MCF 10A (cell line): ENCODE results near the gene IMMP2L. TPM values are rescaled to one million over a fixed set of nuclear protein-coding genes. Genes with fewer than 3 reads are reported as not detected.
A peak's percentile ranks its signal among the peaks of the same experiment; 100 is the strongest.

Experiments used
- BruUV-seq: library from RNA; stranded (reverse); fragments of 400-500 nt; replicated peaks from 2 replicates; lab custom pipeline; 2021; lab: Mats Ljungman, UMichigan
- CTCF ChIA-PET: fragments of 300-600 bp; sonication (Branson Sonifier 250); formaldehyde crosslinking; extraction: SDS; loops from one replicate; lab custom pipeline; 2021; ENCODE audit warnings: antibody characterized with exemption, inconsistent platforms; lab: Yijun Ruan, JAX
- POLR2A ChIA-PET: fragments of 300-600, 350-650 bp; sonication (Branson Sonifier 250); formaldehyde crosslinking; extraction: SDS; loops from one replicate; lab custom pipeline; 2020; ENCODE audit warnings: antibody characterized with exemption, inconsistent platforms; lab: Yijun Ruan, JAX
- DNase-seq: peaks from one replicate; pipeline ENCODE4 v3.0.0-alpha.2; 2018; ENCODE audit not compliant: unreplicated experiment
- H3K27ac Mint-ChIP-seq: one replicate; pipeline ENCODE4 v1.8.0; 2022; ENCODE audit warnings: mild to moderate bottlenecking, low read depth, mixed read lengths; ENCODE audit not compliant: unreplicated experiment
- H3K27me3 Mint-ChIP-seq: one replicate; pipeline ENCODE4 v1.8.0; 2022; ENCODE audit warnings: mixed read lengths; ENCODE audit not compliant: insufficient read depth, unreplicated experiment
- H3K36me3 Mint-ChIP-seq: one replicate; pipeline ENCODE4 v1.8.0; 2022; ENCODE audit warnings: mild to moderate bottlenecking, moderate library complexity, mixed read lengths; ENCODE audit not compliant: insufficient read depth, unreplicated experiment
- H3K4me1 Mint-ChIP-seq: one replicate; pipeline ENCODE4 v1.8.0; 2022; ENCODE audit warnings: mixed read lengths; ENCODE audit not compliant: insufficient read depth, unreplicated experiment
- H3K4me3 Mint-ChIP-seq: one replicate; pipeline ENCODE4 v1.8.0; 2022; ENCODE audit warnings: mild to moderate bottlenecking, moderate library complexity, mixed read lengths; ENCODE audit not compliant: unreplicated experiment
- H3K9me3 Mint-ChIP-seq: one replicate; pipeline ENCODE4 v1.8.0; 2022; ENCODE audit warnings: mixed read lengths; ENCODE audit not compliant: unreplicated experiment
- intact Hi-C: fragments of 100-400 bp; cut with micrococcal nuclease; formaldehyde crosslinking; loops from 2 replicates; pipeline ENCODE4 v1.14.1; 2022
- total RNA-seq: library from RNA; stranded (reverse); gene quantifications from 2 replicates; pipeline ENCODE4 v1.2.3, GENCODE V29; 2022
- TF ChIP-seq, protein P1 (sequence below): fragments of 200-600 bp; IDR thresholded peaks from one replicate; pipeline ENCODE4 v1.8.0; 2022; ENCODE audit warnings: antibody characterized with exemption, mild to moderate bottlenecking; ENCODE audit not compliant: unreplicated experiment

The IMMP2L gene
- total RNA-seq, 1 experiment from 2014 or later = 23.7 TPM

- CTCF ChIA-PET = interaction anchor here (0.6 to 1.2 kb wide), 9 partner anchors 47 to 640 kb away, joined by 3 to 6 read pairs (median 3); no protein-coding TSS in a partner anchor
- Mint-ChIP-seq H3K9me3 (no peaks in the 10 kb centered on the region), H3K36me3 (peaks cover 2% of the 10 kb centered on the region), H3K27me3 (no peaks in the 10 kb centered on the region), H3K4me3 (no peak within 1 kb of the TSS), H3K27ac (no peak within 1 kb of the TSS), H3K4me1 (no peaks in the 10 kb centered on the region)
- no TSS peak for BruUV-seq
- POLR2A ChIA-PET = interaction anchor here (0.7 kb wide), 1 partner anchor 650 kb away, joined by 3 read pairs; no protein-coding TSS in a partner anchor
- intact Hi-C loops = loop anchor here (1.0 to 10.0 kb wide), 2 partner anchors 395 to 1246 kb away; no protein-coding TSS in a partner anchor
- TF ChIP-seq, protein P1, sequence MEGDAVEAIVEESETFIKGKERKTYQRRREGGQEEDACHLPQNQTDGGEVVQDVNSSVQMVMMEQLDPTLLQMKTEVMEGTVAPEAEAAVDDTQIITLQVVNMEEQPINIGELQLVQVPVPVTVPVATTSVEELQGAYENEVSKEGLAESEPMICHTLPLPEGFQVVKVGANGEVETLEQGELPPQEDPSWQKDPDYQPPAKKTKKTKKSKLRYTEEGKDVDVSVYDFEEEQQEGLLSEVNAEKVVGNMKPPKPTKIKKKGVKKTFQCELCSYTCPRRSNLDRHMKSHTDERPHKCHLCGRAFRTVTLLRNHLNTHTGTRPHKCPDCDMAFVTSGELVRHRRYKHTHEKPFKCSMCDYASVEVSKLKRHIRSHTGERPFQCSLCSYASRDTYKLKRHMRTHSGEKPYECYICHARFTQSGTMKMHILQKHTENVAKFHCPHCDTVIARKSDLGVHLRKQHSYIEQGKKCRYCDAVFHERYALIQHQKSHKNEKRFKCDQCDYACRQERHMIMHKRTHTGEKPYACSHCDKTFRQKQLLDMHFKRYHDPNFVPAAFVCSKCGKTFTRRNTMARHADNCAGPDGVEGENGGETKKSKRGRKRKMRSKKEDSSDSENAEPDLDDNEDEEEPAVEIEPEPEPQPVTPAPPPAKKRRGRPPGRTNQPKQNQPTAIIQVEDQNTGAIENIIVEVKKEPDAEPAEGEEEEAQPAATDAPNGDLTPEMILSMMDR = no peak
- no peak for DNase-seq
Measured at GRCh38 chr7:111090846-111091245, 471.4 kb downstream of the IMMP2L start, which contains the start of gene LRRN3. Gene LRRN3, plus strand, starts transcription at chr7:111091127. Its CDS starts 31,646 bp downstream, at chr7:111122773.

DNA sequence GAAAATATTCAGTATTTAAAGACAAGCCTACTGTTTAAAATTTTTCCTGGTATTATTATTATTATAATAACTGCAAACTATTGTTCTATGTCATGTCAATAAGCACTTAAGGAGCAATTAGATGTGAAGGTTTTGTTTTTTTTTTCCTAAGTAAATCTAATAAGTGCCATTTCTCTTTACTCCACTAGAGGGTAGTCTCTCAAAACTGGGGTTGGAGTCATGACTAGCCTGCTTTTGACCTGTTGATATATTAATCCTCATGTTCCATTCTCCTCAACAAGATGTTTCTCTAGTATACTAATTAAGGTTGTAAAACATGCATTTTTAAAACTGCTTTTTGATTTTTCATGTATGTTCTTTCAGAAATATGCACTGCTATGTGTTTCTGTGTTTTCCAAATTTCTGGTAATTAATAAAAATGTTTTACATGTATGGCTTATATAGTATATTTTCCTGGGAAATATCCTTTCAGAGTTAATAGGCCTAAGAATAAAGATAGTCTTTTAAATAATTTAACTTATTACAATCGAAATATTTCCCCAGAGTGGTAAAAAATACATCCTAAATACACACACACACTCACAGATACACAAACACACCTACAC, 472.4 kb downstream of the IMMP2L start:
- Mint-ChIP-seq H3K4me3 (no peak overlapping the region), H3K4me1 (no peaks in the 10 kb centered on the region), H3K27ac (no peak overlapping the region), H3K9me3 (no peaks in the 10 kb centered on the region), H3K27me3 (no peaks in the 10 kb centered on the region), H3K36me3 (peaks cover 6% of the 10 kb centered on the region)
- peak; percentile 48 for DNase-seq
- CTCF ChIA-PET = interaction anchor here (0.7 to 1.2 kb wide), 9 partner anchors 48 to 1330 kb away, joined by 3 to 6 read pairs (median 4); no protein-coding TSS in a partner anchor
- TF ChIP-seq, protein P1 = peak; percentile 55
- POLR2A ChIA-PET = interaction anchor here (0.7 kb wide), 2 partner anchors 472 to 651 kb away, joined by 3 to 4 read pairs; no protein-coding TSS in a partner anchor
- BruUV-seq = no TSS peak
- intact Hi-C loops = loop anchor here (1.0 to 10.0 kb wide), 3 partner anchors 396 to 1245 kb away; no protein-coding TSS in a partner anchor

DNA sequence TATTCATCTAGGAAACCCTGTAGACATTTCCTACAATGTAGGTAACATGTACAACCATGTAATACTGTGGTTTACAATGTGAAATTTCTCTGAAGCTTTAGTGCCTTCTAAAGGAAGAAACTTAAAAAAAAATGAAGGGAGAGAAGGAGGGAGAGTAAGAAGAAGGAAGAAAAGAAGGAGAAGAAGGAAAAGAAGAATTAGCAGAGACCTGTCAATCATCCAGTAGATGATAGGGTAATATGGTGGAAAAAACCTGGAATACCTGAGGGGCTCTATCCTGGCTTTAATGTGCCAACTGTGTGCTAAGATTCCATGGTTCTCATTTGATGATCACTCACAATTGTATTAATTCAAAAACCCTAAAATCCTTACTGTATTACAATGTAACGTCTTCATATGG, 474.0 kb downstream of the IMMP2L start:
- Mint-ChIP-seq H3K9me3 (no peaks in the 10 kb centered on the region), H3K27me3 (no peaks in the 10 kb centered on the region), H3K4me3 (no peak overlapping the region), H3K36me3 (peaks cover 6% of the 10 kb centered on the region), H3K27ac (no peak overlapping the region), H3K4me1 (no peaks in the 10 kb centered on the region)
- intact Hi-C loops = no loop called here
- TF ChIP-seq, protein P1 = no peak
- ChIA-PET CTCF (interaction anchor here (0.6 to 0.7 kb wide), 4 partner anchors 70 to 970 kb away, joined by 3 to 5 read pairs (median 3); no protein-coding TSS in a partner anchor), POLR2A (no interaction called here)
- no TSS peak for BruUV-seq
- no peak for DNase-seq

GRCh38 chr7:111086532-111086931, 475.8 kb downstream of the IMMP2L start:
- ChIA-PET CTCF (interaction anchor here (0.6 to 0.8 kb wide), 3 partner anchors 356 to 1242 kb away, joined by 3 to 4 read pairs (median 4); no protein-coding TSS in a partner anchor), POLR2A (no interaction called here)
- TF ChIP-seq, protein P1 = no peak
- no peak overlapping the region for H3K4me3 Mint-ChIP-seq
- no peaks in the 10 kb centered on the region for H3K27me3 Mint-ChIP-seq
- no TSS peak for BruUV-seq
- H3K36me3 Mint-ChIP-seq = peaks cover 6% of the 10 kb centered on the region
- H3K27ac Mint-ChIP-seq = no peak overlapping the region
- no peaks in the 10 kb centered on the region for H3K9me3 Mint-ChIP-seq
- no peak for DNase-seq
- no peaks in the 10 kb centered on the region for H3K4me1 Mint-ChIP-seq
- intact Hi-C loops = no loop called here
